SK-N-SH (cell line): ENCODE results near the gene ZC3H7B. TPM values are rescaled to one million over a fixed set of nuclear protein-coding genes. Genes with fewer than 3 reads are reported as not detected.

Source experiments
- CTCF ChIA-PET: fragments of 300-600, 350-600 bp; formaldehyde crosslinking; extraction: SDS; loops from one replicate; lab custom pipeline; 2021; lab: Yijun Ruan, JAX
- POLR2A ChIA-PET: fragments of 350-600 bp; sonication (Branson Sonifier 250); formaldehyde crosslinking; extraction: SDS; loops from one replicate; lab custom pipeline; 2020; ENCODE audit warnings: antibody characterized with exemption, inconsistent platforms; lab: Yijun Ruan, JAX
- DNase-seq: peaks from one replicate; pipeline ENCODE4 v3.0.0; 2012
- H2AFZ ChIP-seq: fragments of 200-600 bp; sonication (generic); 2 replicates; pipeline ENCODE4 v1.8.1; 2016; ENCODE audit warnings: antibody characterized with exemption, mild to moderate bottlenecking, low read depth
- H3F3A ChIP-seq: fragments of 200-600 bp; sonication (generic); replicated peaks from 2 replicates; pipeline ENCODE3; 2016; ENCODE audit warnings: antibody characterized with exemption, mild to moderate bottlenecking; ENCODE audit not compliant: insufficient read depth
- H3K27ac ChIP-seq, 2 experiments: fragments of 200-500 bp in 1 of 2; fragments of 200-600 bp in 1 of 2; sonication (Bioruptor generic) in 1 of 2; sonication (generic), shearing (Covaris generic) in 1 of 2; 2 replicates each; pipeline versions ENCODE4 v1.5.1 to v1.6.1; 2014 to 2016; ENCODE audit warnings: low read depth in 2 of 2, inconsistent platforms in 1 of 2, low read length in 1 of 2, mild to moderate bottlenecking in 1 of 2, mixed read lengths in 1 of 2
- H3K27me3 ChIP-seq: fragments of 200-600 bp; sonication (generic), shearing (Covaris generic); 2 replicates; pipeline ENCODE4 v1.6.1; 2016; ENCODE audit warnings: mixed run types; ENCODE audit not compliant: insufficient read depth
- H3K36me3 ChIP-seq, 2 experiments: fragments of 200-500 bp in 1 of 2; fragments of 200-600 bp in 1 of 2; sonication (Bioruptor generic) in 1 of 2; sonication (generic) in 1 of 2; replicated peaks in 1 of 2; 2 replicates each; pipeline versions ENCODE3 to v1.5.1; 2014 to 2016; ENCODE audit warnings: low read length in 1 of 2, mild to moderate bottlenecking in 1 of 2; ENCODE audit not compliant: insufficient read depth in 2 of 2, control insufficient read depth in 1 of 2
- H3K4me1 ChIP-seq, 2 experiments: fragments of 200-500 bp in 1 of 2; fragments of 200-600 bp in 1 of 2; sonication (Bioruptor generic) in 1 of 2; sonication (generic), shearing (Covaris generic) in 1 of 2; 2 replicates each; pipeline versions ENCODE4 v1.5.1 to v1.6.1; 2014 to 2016; ENCODE audit warnings: low read depth in 1 of 2, low read length in 1 of 2, mixed run types in 1 of 2; ENCODE audit not compliant: insufficient read depth in 2 of 2, control insufficient read depth in 1 of 2
- H3K4me2 ChIP-seq: fragments of 200-600 bp; sonication (generic), shearing (Covaris generic); 2 replicates; pipeline ENCODE4 v1.6.1; 2017; ENCODE audit warnings: mixed run types
- H3K4me3 ChIP-seq, 2 experiments: fragments of 200-500 bp in 1 of 2; fragments of 200-600 bp in 1 of 2; sonication (Bioruptor generic) in 1 of 2; sonication (generic), shearing (Covaris generic) in 1 of 2; 2 replicates each; pipeline versions ENCODE4 v1.5.1 to v1.8.1; 2014 to 2016; ENCODE audit warnings: low read depth in 2 of 2, inconsistent platforms in 1 of 2, low read length in 1 of 2, mild to moderate bottlenecking in 1 of 2, mixed read lengths in 1 of 2, moderate library complexity in 1 of 2
- H3K79me2 ChIP-seq: fragments of 200-600 bp; sonication (generic); 2 replicates; pipeline ENCODE4 v1.8.1; 2017; ENCODE audit warnings: mild to moderate bottlenecking; ENCODE audit not compliant: insufficient read depth
- H3K9ac ChIP-seq: fragments of 200-600 bp; sonication (generic); 2 replicates; pipeline ENCODE4 v1.6.1; 2017; ENCODE audit warnings: mixed run types
- H3K9me2 ChIP-seq: fragments of 200-600 bp; sonication (generic); 2 replicates; pipeline ENCODE4 v1.6.1; 2017; ENCODE audit warnings: mixed run types
- H3K9me3 ChIP-seq: fragments of 200-600 bp; sonication (generic); 2 replicates; pipeline ENCODE4 v1.6.1; 2017; ENCODE audit warnings: mixed run types, mild to moderate bottlenecking, moderate library complexity
- H4K20me1 ChIP-seq: fragments of 200-600 bp; sonication (generic); 2 replicates; pipeline ENCODE4 v1.6.1; 2017; ENCODE audit warnings: mild to moderate bottlenecking, mixed run types; ENCODE audit not compliant: insufficient read depth
- CTCF ChIP-seq: fragments of 200-600 bp; sonication (generic); IDR thresholded peaks from 2 replicates; pipeline ENCODE4 v1.6.1; 2017; ENCODE audit warnings: antibody characterized with exemption, mild to moderate bottlenecking, moderate library complexity
- ELF1 ChIP-seq: IDR thresholded peaks from 2 replicates; pipeline ENCODE4 v1.4.0; 2012
- EP300 ChIP-seq, 2 experiments: IDR thresholded peaks; 2 replicates each; pipeline versions ENCODE4 v1.4.0 to v1.6.1; 2012; ENCODE audit warnings: borderline replicate concordance in 1 of 2, low read depth in 1 of 2, low read length in 1 of 2
- EZH2phosphoT487 ChIP-seq: fragments of 200-600 bp; sonication (generic); IDR thresholded peaks from 2 replicates; pipeline ENCODE4 v1.6.1; 2017; ENCODE audit warnings: low read depth, mixed run types, mild to moderate bottlenecking, antibody characterized with exemption, moderate library complexity, borderline replicate concordance
- FOSL2 ChIP-seq: IDR thresholded peaks from 2 replicates; pipeline ENCODE4 v1.4.0; 2012; ENCODE audit warnings: low read depth, mild to moderate bottlenecking, moderate library complexity, borderline replicate concordance
- FOXJ3 ChIP-seq: sonication (generic); formaldehyde crosslinking; IDR thresholded peaks from 2 replicates; pipeline ENCODE4 v1.5.1; 2020; ENCODE audit warnings: mild to moderate bottlenecking, missing genetic modification reagents
- GABPA ChIP-seq: IDR thresholded peaks from 2 replicates; pipeline ENCODE4 v1.4.0; 2012; ENCODE audit warnings: low read depth, mild to moderate bottlenecking
- IRF3 ChIP-seq: fragments of 150-350 bp; IDR thresholded peaks from 2 replicates; pipeline ENCODE4 v1.6.1; 2016; ENCODE audit warnings: mild to moderate bottlenecking, low read depth, low read length
- JUND ChIP-seq: IDR thresholded peaks from 2 replicates; pipeline ENCODE4 v1.4.0; 2012
- MXI1 ChIP-seq: IDR thresholded peaks from 2 replicates; pipeline ENCODE4 v1.6.1; 2012; ENCODE audit warnings: mild to moderate bottlenecking, low read depth, low read length, improper control_type of control experiment
- NFIC ChIP-seq: IDR thresholded peaks from 2 replicates; pipeline ENCODE4 v1.4.0; 2012; ENCODE audit warnings: borderline replicate concordance
- NRF1 ChIP-seq: IDR thresholded peaks from 2 replicates; pipeline ENCODE4 v1.6.1; 2012; ENCODE audit warnings: low read depth, mild to moderate bottlenecking, low read length
- RXRA ChIP-seq: IDR thresholded peaks from 2 replicates; pipeline ENCODE4 v1.4.0; 2012; ENCODE audit warnings: low read depth, mild to moderate bottlenecking, borderline replicate concordance
- TCF12 ChIP-seq: IDR thresholded peaks from 2 replicates; pipeline ENCODE4 v1.4.0; 2012
- USF2 ChIP-seq: fragments of 150-350 bp; IDR thresholded peaks from 2 replicates; pipeline ENCODE4 v1.6.1; 2017; ENCODE audit warnings: antibody characterized with exemption, low read length, low read depth, borderline replicate concordance
- ZBTB33 ChIP-seq: IDR thresholded peaks from 2 replicates; pipeline ENCODE4 v1.4.0; 2012; ENCODE audit warnings: low read depth, borderline replicate concordance
- WGBS: methylation state at CpG from one replicate; pipeline ENCODE4 v1.1.6; 2017; ENCODE audit warnings: low lambda C conversion rate; 5-methylcytosine and 5-hydroxymethylcytosine counted together
- polyA plus RNA-seq, 3 experiments: library from polyadenylated mRNA; depleted of rRNA; stranded (reverse); fragments of >200 nt; gene quantifications; 2 replicates each; pipeline ENCODE4 v1.2.3, GENCODE V29; 2012

Gene ZC3H7B
- polyA plus RNA-seq, 1 of the 3 experiments (the other 2 are of a cell fraction), result 27.1 TPM

GRCh38 chr22:41263704-41264103 lies 37.6 kb upstream of the ZC3H7B start:
- no peak overlapping the region for H3K4me2 ChIP-seq
- no peak for TF ChIP-seq JUND
- TF ChIP-seq RXRA, result no peak
- no peak for TF ChIP-seq CTCF
- TF ChIP-seq NRF1, result no peak
- TF ChIP-seq ELF1, result no peak
- no peak for TF ChIP-seq EP300 (IDR thresholded peaks at IDR 0.05; ENCODE audit: borderline replicate concordance in 1 of 2, low read depth in 1 of 2, low read length in 1 of 2)
- no peak for TF ChIP-seq GABPA
- no peak for TF ChIP-seq USF2
- TF ChIP-seq NFIC, result no peak
- no peak for TF ChIP-seq FOSL2
- TF ChIP-seq FOXJ3 (CRISPR knock-in tag), result no peak
- no peak for TF ChIP-seq IRF3
- no peak for TF ChIP-seq ZBTB33
- no peak for TF ChIP-seq EZH2phosphoT487
- TF ChIP-seq TCF12, result no peak
- TF ChIP-seq MXI1, result no peak
- ChIA-PET CTCF (no interaction called here), POLR2A (no interaction called here)
- H3F3A ChIP-seq, result no peaks in the 10 kb centered on the region
- H3K4me3 ChIP-seq, result no peak overlapping the region
- H3K36me3 ChIP-seq, result peaks cover 3 to 38% of the 10 kb centered on the region in 2 experiments
- no peaks in the 10 kb centered on the region for H3K9me3 ChIP-seq
- H3K9ac ChIP-seq, result no peak overlapping the region
- H3K79me2 ChIP-seq, result peaks cover 4% of the 10 kb centered on the region; the same call in 1 of the 2 replicates
- H3K4me1 ChIP-seq, result no peaks in the 10 kb centered on the region
- no peak overlapping the region for H3K27ac ChIP-seq
- no peaks in the 10 kb centered on the region for H4K20me1 ChIP-seq
- H3K27me3 ChIP-seq, result no peaks in the 10 kb centered on the region
- H2AFZ ChIP-seq, result no peak overlapping the region
- DNase-seq, result no peak
- no peaks in the 10 kb centered on the region for H3K9me2 ChIP-seq
- WGBS, result no CpG with 5 or more reads among the region's 2 CpGs
